Testis (tissue), 3 donors: Measurements from ENCODE around the gene CAMKMT. TPM values are rescaled to one million over a fixed set of nuclear protein-coding genes. Genes with fewer than 3 reads are reported as not detected.
A peak's percentile ranks its signal among the peaks of the same experiment; 100 is the strongest.

Source experiments
- DNase-seq: peaks from one replicate; pipeline ENCODE4 v3.0.0-alpha.2; 2019
- H3K27ac ChIP-seq, 2 donors: fragments of 200-600 bp; sonication (generic); one replicate each; pipeline ENCODE4 v1.5.1; 2019
- H3K27me3 ChIP-seq: fragments of 200-600 bp; sonication (generic); one replicate; pipeline ENCODE4 v1.5.1; 2019
- H3K36me3 ChIP-seq: fragments of 200-600 bp; sonication (generic); one replicate; pipeline ENCODE4 v1.5.1; 2017; ENCODE audit warnings: low read depth; ENCODE audit errors: missing control alignments
- H3K4me1 ChIP-seq: fragments of 200-600 bp; sonication (generic); one replicate; pipeline ENCODE4 v1.5.1; 2019
- H3K4me3 ChIP-seq, 2 donors: fragments of 200-600 bp; sonication (generic); one replicate each; pipeline ENCODE4 v1.5.1; 2017 to 2019
- H3K9me3 ChIP-seq: fragments of 200-600 bp; sonication (generic); one replicate; pipeline ENCODE4 v1.5.1; 2017
- POLR2A ChIP-seq: fragments of 450-650 bp; IDR thresholded peaks from one replicate; pipeline ENCODE4 v1.6.1; 2017; ENCODE audit warnings: antibody characterized with exemption, mild to moderate bottlenecking, moderate library complexity
- WGBS, 2 donors: methylation state at CpG; one replicate each; pipeline ENCODE4 v1.1.5; 2018; 5-methylcytosine and 5-hydroxymethylcytosine counted together
- intact Hi-C: fragments of 100-400 bp; cut with DNase I; formaldehyde crosslinking; loops from one replicate; pipeline ENCODE4 v1.15.1; 2023; ENCODE audit warnings: low total_unique reads
- polyA plus RNA-seq: library from polyadenylated mRNA; stranded (reverse); fragments of 350-450 nt; fragmentation: Illumina TruSeq; extraction: RNeasy Lipid Tissue Mini Kit (QIAGEN cat#74804); gene quantifications from one replicate; pipeline ENCODE4 v1.2.3, GENCODE V29; 2014; ENCODE audit warnings: low read depth, low replicate concordance; ENCODE audit not compliant: insufficient read depth
- total RNA-seq, 2 donors: library from RNA; depleted of rRNA; stranded (reverse); fragments of >200 nt; gene quantifications; one replicate each; pipeline ENCODE4 v1.2.3, GENCODE V29; 2016
- TF ChIP-seq, protein P1 (sequence below), 3 experiments: fragments of 450-650 bp in 2 of 3; fragments of 200-600 bp in 1 of 3; sonication (generic) in 1 of 3; IDR thresholded peaks; one replicate each; pipeline ENCODE4 v1.5.1; 2016 to 2019; ENCODE audit warnings: antibody characterized with exemption in 3 of 3, mild to moderate bottlenecking in 2 of 3, moderate library complexity in 1 of 3

Gene CAMKMT
- total and polyA plus RNA-seq, 3 donors from 2014 or later: 15.9 to 21.2 (median 18.5) TPM

DNA sequence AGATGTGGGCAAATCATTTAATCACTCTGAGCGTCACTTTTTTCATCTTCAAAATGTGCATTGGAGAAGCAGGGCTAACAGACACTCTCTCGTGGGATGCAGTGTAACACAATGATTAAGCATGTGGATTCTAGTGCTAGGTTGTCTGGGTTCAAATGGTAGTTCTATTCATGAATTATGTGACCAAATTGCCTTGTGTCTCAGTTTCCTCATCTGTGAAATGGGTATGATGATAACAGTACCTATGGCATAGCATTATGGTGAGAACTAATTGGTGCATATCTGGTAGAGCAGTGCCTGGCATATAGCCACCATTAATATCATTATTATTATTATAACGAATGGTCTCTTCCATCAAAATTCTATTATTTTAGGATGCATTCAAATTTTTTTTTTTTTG, 437.4 kb downstream of the CAMKMT start:
- intact Hi-C loops: no loop called here
- Histone ChIP-seq H3K36me3 (no peaks in the 10 kb centered on the region), H3K27me3 (no peaks in the 10 kb centered on the region), H3K4me1 (peaks cover 5% of the 10 kb centered on the region), H3K4me3 (no peak overlapping the region), H3K9me3 (no peaks in the 10 kb centered on the region), H3K27ac (no peak overlapping the region)
- TF ChIP-seq, protein P1, sequence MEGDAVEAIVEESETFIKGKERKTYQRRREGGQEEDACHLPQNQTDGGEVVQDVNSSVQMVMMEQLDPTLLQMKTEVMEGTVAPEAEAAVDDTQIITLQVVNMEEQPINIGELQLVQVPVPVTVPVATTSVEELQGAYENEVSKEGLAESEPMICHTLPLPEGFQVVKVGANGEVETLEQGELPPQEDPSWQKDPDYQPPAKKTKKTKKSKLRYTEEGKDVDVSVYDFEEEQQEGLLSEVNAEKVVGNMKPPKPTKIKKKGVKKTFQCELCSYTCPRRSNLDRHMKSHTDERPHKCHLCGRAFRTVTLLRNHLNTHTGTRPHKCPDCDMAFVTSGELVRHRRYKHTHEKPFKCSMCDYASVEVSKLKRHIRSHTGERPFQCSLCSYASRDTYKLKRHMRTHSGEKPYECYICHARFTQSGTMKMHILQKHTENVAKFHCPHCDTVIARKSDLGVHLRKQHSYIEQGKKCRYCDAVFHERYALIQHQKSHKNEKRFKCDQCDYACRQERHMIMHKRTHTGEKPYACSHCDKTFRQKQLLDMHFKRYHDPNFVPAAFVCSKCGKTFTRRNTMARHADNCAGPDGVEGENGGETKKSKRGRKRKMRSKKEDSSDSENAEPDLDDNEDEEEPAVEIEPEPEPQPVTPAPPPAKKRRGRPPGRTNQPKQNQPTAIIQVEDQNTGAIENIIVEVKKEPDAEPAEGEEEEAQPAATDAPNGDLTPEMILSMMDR (IDR thresholded peaks at IDR 0.05): no peak
- TF ChIP-seq POLR2A: no peak
- DNase-seq: no peak
- WGBS, 2 donors: 81 to 89% methylated on average over 3 of the region's 3 CpGs

DNA sequence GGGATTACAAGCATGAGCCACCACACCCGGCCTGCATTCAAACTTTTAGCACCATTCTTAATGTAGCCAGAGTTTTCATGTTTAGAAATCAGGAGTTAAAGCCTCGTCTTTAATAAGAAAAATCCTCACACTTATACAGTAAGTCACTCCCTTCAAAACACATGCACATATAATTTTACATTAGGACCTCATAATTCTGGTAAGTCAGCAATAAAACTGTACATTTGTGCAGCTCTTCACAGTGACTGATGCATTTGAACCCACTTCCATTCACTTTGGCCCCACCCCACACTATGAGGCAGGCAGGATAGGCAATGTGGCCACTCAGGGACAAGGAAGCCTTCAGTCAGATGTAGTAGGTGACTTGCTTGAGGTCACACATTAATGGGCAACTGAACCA, 438.0 kb downstream of the CAMKMT start:
- Histone ChIP-seq H3K36me3 (no peaks in the 10 kb centered on the region), H3K27ac (no peak overlapping the region), H3K9me3 (no peaks in the 10 kb centered on the region), H3K4me3 (no peak overlapping the region), H3K4me1 (peaks cover 5% of the 10 kb centered on the region), H3K27me3 (no peaks in the 10 kb centered on the region)
- WGBS, 2 donors: 77 to 81% methylated on average over 2 of the region's 2 CpGs
- no peak for TF ChIP-seq POLR2A
- TF ChIP-seq, protein P1 (IDR thresholded peaks at IDR 0.05): no peak
- intact Hi-C loops: no loop called here
- DNase-seq: no peak

DNA sequence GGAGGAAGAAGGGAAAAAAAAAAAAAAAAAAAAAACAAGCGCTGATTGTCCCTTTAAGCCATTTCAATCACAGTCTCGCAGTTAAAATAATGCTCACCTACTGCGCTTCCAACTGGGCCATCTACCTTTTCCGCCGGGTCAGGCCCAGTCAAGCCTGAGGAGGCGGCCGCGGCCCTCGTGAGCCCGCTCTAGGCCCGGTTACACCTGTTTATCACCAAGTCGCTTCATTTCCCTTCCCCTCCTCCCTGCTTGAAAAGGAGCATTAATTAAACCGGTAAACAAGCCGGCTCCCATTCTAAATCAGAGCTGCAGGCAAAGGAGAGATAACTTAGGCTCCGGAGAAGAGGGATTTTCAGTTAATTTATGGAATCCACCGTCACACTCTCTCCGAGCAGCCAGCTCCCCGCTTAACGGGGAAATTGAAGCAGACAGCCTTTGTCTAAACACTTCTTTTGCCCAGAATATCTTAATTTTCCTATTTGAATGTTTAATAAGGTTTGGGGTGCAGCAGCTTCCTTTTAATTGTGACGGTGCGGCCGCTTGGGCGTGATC, 439.6 kb downstream of the CAMKMT start:
- no peak for DNase-seq
- intact Hi-C loops: no loop called here
- Histone ChIP-seq H3K27ac (no peak overlapping the region), H3K36me3 (no peaks in the 10 kb centered on the region), H3K4me1 (peaks cover 5% of the 10 kb centered on the region), H3K9me3 (no peaks in the 10 kb centered on the region), H3K4me3 (peak overlapping the region; percentile 17 to 44), H3K27me3 (no peaks in the 10 kb centered on the region)
- 13 to 14% methylated on average over 23 of the region's 23 CpGs for WGBS, 2 donors
- TF ChIP-seq, protein P1 (IDR thresholded peaks at IDR 0.05): no peak
- no peak for TF ChIP-seq POLR2A

DNA sequence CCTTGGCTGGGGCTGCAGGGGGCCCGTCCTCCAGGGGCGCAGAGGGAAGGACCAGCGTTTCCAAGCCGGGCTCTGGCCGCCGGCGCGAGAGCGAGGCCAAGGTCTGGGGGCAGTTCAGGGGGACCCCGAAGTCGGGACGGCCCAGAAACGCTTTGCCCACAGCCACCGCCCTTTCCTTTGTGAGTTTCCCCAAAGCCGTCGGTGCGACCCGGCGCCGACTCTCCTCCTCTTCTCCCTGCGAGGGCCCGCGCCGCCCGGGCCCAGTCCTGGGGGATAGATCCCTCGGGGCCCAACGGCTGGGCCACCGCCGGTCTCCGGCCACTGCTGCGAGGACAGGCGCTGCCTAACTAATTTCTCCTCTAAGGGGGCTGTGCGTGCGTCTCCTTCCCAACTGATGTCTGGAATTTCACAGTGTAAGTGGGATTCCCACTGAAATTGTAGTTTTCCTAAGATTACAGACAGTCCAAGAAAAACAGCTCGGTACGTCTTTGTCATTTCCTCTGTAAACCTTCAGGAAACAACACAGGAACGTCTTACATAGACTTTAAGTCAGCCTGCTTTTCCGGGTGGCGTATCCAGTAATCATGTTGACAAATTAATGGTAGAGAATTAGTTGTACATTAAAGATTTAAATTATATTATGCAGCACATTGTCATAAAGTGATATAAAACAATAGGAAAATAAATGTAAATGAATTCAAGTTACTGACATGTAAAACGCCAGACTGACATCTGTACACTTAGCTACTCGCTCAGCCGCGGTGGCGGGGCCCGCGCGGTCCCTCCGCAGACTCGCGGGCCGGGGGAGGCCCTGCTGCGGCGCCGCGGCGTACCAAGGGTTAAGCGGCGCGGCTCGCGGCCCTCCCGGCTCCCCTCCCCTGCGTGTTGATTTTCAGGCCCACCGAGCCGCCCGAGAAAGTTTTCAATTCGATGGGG, 440.4 kb downstream of the CAMKMT start:
- no peak overlapping the region for H3K27ac ChIP-seq
- no peak for DNase-seq
- intact Hi-C loops: no loop called here
- H3K27me3 ChIP-seq: no peaks in the 10 kb centered on the region
- peaks cover 5% of the 10 kb centered on the region for H3K4me1 ChIP-seq
- 3 to 4% methylated on average over 43 to 67 of the region's 67 CpGs for WGBS, 2 donors
- no peaks in the 10 kb centered on the region for H3K36me3 ChIP-seq
- no peaks in the 10 kb centered on the region for H3K9me3 ChIP-seq
- peak overlapping the region; percentile 17 to 44 for H3K4me3 ChIP-seq
- TF ChIP-seq, protein P1 (IDR thresholded peaks at IDR 0.05): no peak
- TF ChIP-seq POLR2A: no peak
